ENCODE results near the gene LAMA2. TPM values are rescaled to one million over a fixed set of nuclear protein-coding genes. Genes with fewer than 3 reads are reported as not detected.

The LAMA2 gene
- total RNA-seq, 3 donors from 2014 or later (not counting 1 experiment from before 2014, with no cell fraction given): 2.1 to 5.3 (median 3.6) TPM

GRCh38 chr6:129309154-129309553 is 426.2 kb downstream of the LAMA2 start:
- H3K4me3 Mint-ChIP-seq: no peak overlapping the region
- Histone ChIP-seq H3K36me3 (ENCODE audit: control insufficient read depth, insufficient read depth, low read length) (no peaks in the 10 kb centered on the region), H3K27me3 (ENCODE audit: control insufficient read depth, insufficient read depth, low read length) (peaks cover 2% of the 10 kb centered on the region), H3K27ac (ENCODE audit: low read length) (no peak overlapping the region), H3K9me3 (ENCODE audit: control insufficient read depth, insufficient read depth, low read length) (no peaks in the 10 kb centered on the region), H3K4me1 (ENCODE audit: control insufficient read depth, insufficient read depth, low read length) (no peaks in the 10 kb centered on the region), H3K4me3 (ENCODE audit: low read length) (no peak overlapping the region)
- H3K27ac Mint-ChIP-seq: no peak overlapping the region
- H3K36me3 Mint-ChIP-seq: peaks cover 8% of the 10 kb centered on the region
- no peaks in the 10 kb centered on the region for H3K9me3 Mint-ChIP-seq
- ATAC-seq: no peak
- DNase-seq: no peak
- TF ChIP-seq CTCF (IDR thresholded peaks at IDR 0.05): no peak
- H3K27me3 Mint-ChIP-seq (ENCODE audit: low read depth in 2 of 2): peaks cover 3 to 7% of the 10 kb centered on the region in 2 donors
- no peaks in the 10 kb centered on the region for H3K4me1 Mint-ChIP-seq
- intact Hi-C loops (cut with micrococcal nuclease): no loop called here
- no CpG with 5 or more reads among the region's 1 CpG for WGBS (ENCODE audit: insufficient coverage)

GRCh38 chr6:129312880-129313279 is 429.9 kb downstream of the LAMA2 start:
- no peak for TF ChIP-seq CTCF (IDR thresholded peaks at IDR 0.05)
- H3K4me3 ChIP-seq (ENCODE audit: low read length): no peak overlapping the region
- ATAC-seq (no peak), DNase-seq (no peak)
- no peaks in the 10 kb centered on the region for H3K4me1 ChIP-seq (ENCODE audit: control insufficient read depth, insufficient read depth, low read length)
- no peaks in the 10 kb centered on the region for H3K36me3 ChIP-seq (ENCODE audit: control insufficient read depth, insufficient read depth, low read length)
- no peak overlapping the region for H3K27ac ChIP-seq (ENCODE audit: low read length)
- no peak overlapping the region for H3K27ac Mint-ChIP-seq
- intact Hi-C loops (cut with micrococcal nuclease): loop anchor here (5.0 kb wide), 1 partner anchor 716 kb away; no protein-coding TSS in a partner anchor
- WGBS (ENCODE audit: insufficient coverage): 54% methylated on average over 2 of the region's 3 CpGs
- H3K27me3 ChIP-seq (ENCODE audit: control insufficient read depth, insufficient read depth, low read length): no peaks in the 10 kb centered on the region
- peaks cover 0 to 3% of the 10 kb centered on the region in 2 donors for H3K4me1 Mint-ChIP-seq
- H3K36me3 Mint-ChIP-seq: peaks cover 21% of the 10 kb centered on the region
- no peaks in the 10 kb centered on the region for H3K9me3 Mint-ChIP-seq
- H3K4me3 Mint-ChIP-seq: no peak overlapping the region
- H3K9me3 ChIP-seq (ENCODE audit: control insufficient read depth, insufficient read depth, low read length): no peaks in the 10 kb centered on the region
- peaks cover 2 to 4% of the 10 kb centered on the region in 2 donors for H3K27me3 Mint-ChIP-seq (ENCODE audit: low read depth in 2 of 2)

GRCh38 chr6:129314575-129314974 is 431.6 kb downstream of the LAMA2 start:
- Histone ChIP-seq H3K27me3 (ENCODE audit: control insufficient read depth, insufficient read depth, low read length) (peaks cover 3% of the 10 kb centered on the region), H3K4me1 (ENCODE audit: control insufficient read depth, insufficient read depth, low read length) (no peaks in the 10 kb centered on the region), H3K27ac (ENCODE audit: low read length) (no peak overlapping the region), H3K4me3 (ENCODE audit: low read length) (no peak overlapping the region), H3K9me3 (ENCODE audit: control insufficient read depth, insufficient read depth, low read length) (no peaks in the 10 kb centered on the region), H3K36me3 (ENCODE audit: control insufficient read depth, insufficient read depth, low read length) (no peaks in the 10 kb centered on the region)
- WGBS (ENCODE audit: insufficient coverage): 92% methylated on average over 9 of the region's 9 CpGs
- no peak overlapping the region for H3K27ac Mint-ChIP-seq
- peaks cover 5 to 11% of the 10 kb centered on the region in 2 donors for H3K4me1 Mint-ChIP-seq
- DNase-seq (no peak), ATAC-seq (no peak)
- no peak overlapping the region for H3K4me3 Mint-ChIP-seq
- intact Hi-C loops (cut with micrococcal nuclease): loop anchor here (5.0 kb wide), 1 partner anchor 717 kb away; no protein-coding TSS in a partner anchor
- TF ChIP-seq CTCF (IDR thresholded peaks at IDR 0.05): no peak
- no peaks in the 10 kb centered on the region for H3K9me3 Mint-ChIP-seq
- H3K36me3 Mint-ChIP-seq: peaks cover 21% of the 10 kb centered on the region
- H3K27me3 Mint-ChIP-seq (ENCODE audit: low read depth in 2 of 2): peaks cover 5 to 12% of the 10 kb centered on the region in 2 donors
